CD8-positive, alpha-beta memory T cell (primary cell): Measurements from ENCODE around the gene SPATA9. TPM values are rescaled to one million over a fixed set of nuclear protein-coding genes. Genes with fewer than 3 reads are reported as not detected.
A peak's percentile ranks its signal among the peaks of the same experiment; 100 is the strongest.

Experiments used
- CTCF ChIA-PET: fragments of 350-600 bp; sonication (Branson Sonifier 250); formaldehyde crosslinking; loops from one replicate; lab custom pipeline; 2021; ENCODE audit warnings: antibody characterized with exemption; lab: Charles Lee
- POLR2A ChIA-PET: fragments of 350-600 bp; sonication (Branson Sonifier 250); formaldehyde crosslinking; loops from one replicate; lab custom pipeline; 2021; ENCODE audit warnings: antibody characterized with exemption; lab: Charles Lee
- DNase-seq, 5 donors: peaks; one replicate each; pipeline versions ENCODE4 v3.0.0 to v3.0.0-alpha.2; 2020 to 2022; ENCODE audit warnings: mixed read lengths in 1 of 5
- H3K27ac ChIP-seq: one replicate; pipeline ENCODE4 v1.7.0; 2013; ENCODE audit warnings: low read depth, mild to moderate bottlenecking, low read length, moderate library complexity
- H3K27me3 ChIP-seq: 2 replicates; pipeline ENCODE4 v1.7.0; 2013; ENCODE audit warnings: low read length, mild to moderate bottlenecking; ENCODE audit not compliant: insufficient read depth, poor library complexity, severe bottlenecking
- H3K36me3 ChIP-seq: 2 replicates; pipeline ENCODE4 v1.7.0; 2013; ENCODE audit warnings: mild to moderate bottlenecking, low read length, moderate library complexity; ENCODE audit not compliant: insufficient read depth
- H3K4me1 ChIP-seq: 2 replicates; pipeline ENCODE4 v1.7.0; 2013; ENCODE audit warnings: mild to moderate bottlenecking, low read length, moderate library complexity; ENCODE audit not compliant: insufficient read depth
- H3K4me3 ChIP-seq: 2 replicates; pipeline ENCODE4 v1.7.0; 2013; ENCODE audit warnings: mild to moderate bottlenecking, low read length
- H3K9me3 ChIP-seq: 2 replicates; pipeline ENCODE4 v1.7.0; 2013; ENCODE audit warnings: mild to moderate bottlenecking, low read length
- H3K27ac Mint-ChIP-seq, 8 donors: one replicate each; pipeline ENCODE4 v1.8.0; 2020 to 2021; ENCODE audit warnings: mixed read lengths in 8 of 8, mild to moderate bottlenecking in 6 of 8, inconsistent platforms in 3 of 8, moderate library complexity in 3 of 8
- H3K27me3 Mint-ChIP-seq, 2 donors: one replicate each; pipeline ENCODE4 v1.8.0; 2020 to 2021; ENCODE audit warnings: mixed read lengths in 2 of 2, mild to moderate bottlenecking in 1 of 2, moderate library complexity in 1 of 2
- H3K36me3 Mint-ChIP-seq, 3 donors: one replicate each; pipeline ENCODE4 v1.8.0; 2020 to 2021; ENCODE audit warnings: mixed read lengths in 3 of 3, inconsistent platforms in 1 of 3, mild to moderate bottlenecking in 1 of 3
- H3K4me1 Mint-ChIP-seq, 3 donors: one replicate each; pipeline ENCODE4 v1.8.0; 2020 to 2021; ENCODE audit warnings: mixed read lengths in 3 of 3, inconsistent platforms in 1 of 3, mild to moderate bottlenecking in 1 of 3
- H3K4me3 Mint-ChIP-seq, 7 donors: one replicate each; pipeline ENCODE4 v1.8.0; 2020 to 2021; ENCODE audit warnings: mixed read lengths in 7 of 7, mild to moderate bottlenecking in 6 of 7, moderate library complexity in 4 of 7, inconsistent platforms in 2 of 7
- H3K9me3 Mint-ChIP-seq, 5 donors: one replicate each; pipeline ENCODE4 v1.8.0; 2020 to 2022; ENCODE audit warnings: mixed read lengths in 5 of 5, mild to moderate bottlenecking in 3 of 5, moderate library complexity in 2 of 5, inconsistent platforms in 1 of 5
- polyA plus RNA-seq: library from polyadenylated mRNA; unstranded; fragments of 300-500 nt; fragmentation: Illumina TruSeq; gene quantifications from one replicate; pipeline ENCODE4 v1.2.3, GENCODE V29; 2021
- total RNA-seq, 2 experiments: library from RNA; stranded (reverse); gene quantifications; one replicate each; pipeline ENCODE4 v1.2.3, GENCODE V29; 2021

The SPATA9 gene
- total and polyA plus RNA-seq, 3 experiments from 2014 or later = not detected

DNA sequence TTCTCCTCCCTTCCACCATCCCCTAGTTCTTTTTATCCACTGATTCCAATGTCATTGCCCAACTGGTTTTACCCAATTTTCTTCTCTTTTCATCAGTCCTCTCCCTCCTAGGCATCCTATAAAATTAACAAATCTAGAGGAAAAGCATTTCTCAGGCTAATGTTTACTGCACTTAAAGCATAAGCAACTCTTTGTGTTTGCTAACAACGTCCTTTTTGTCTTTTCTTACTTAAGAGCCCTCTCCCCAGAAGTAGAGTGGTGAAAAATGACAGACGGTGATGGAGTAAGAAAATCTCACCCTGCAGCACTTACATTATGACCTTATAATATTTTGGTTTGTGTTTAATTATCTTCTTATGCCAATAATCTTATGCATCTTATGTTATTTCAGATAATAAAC lies 1.6 kb upstream of the SPATA9 start:
- DNase-seq = no peak
- ChIA-PET CTCF (no interaction called here), POLR2A (no interaction called here)
- no peaks in the 10 kb centered on the region for H3K36me3 ChIP-seq
- H3K9me3 Mint-ChIP-seq = no peaks in the 10 kb centered on the region
- peak overlapping the region in 1 of 8 donors; percentile 4 for H3K27ac Mint-ChIP-seq
- no peaks in the 10 kb centered on the region for H3K9me3 ChIP-seq
- H3K4me3 ChIP-seq = no peak overlapping the region
- H3K36me3 Mint-ChIP-seq = peaks cover 0 to 2% (median 0%) of the 10 kb centered on the region in 3 donors
- peaks cover 5% of the 10 kb centered on the region for H3K27me3 ChIP-seq
- no peaks in the 10 kb centered on the region for H3K4me1 ChIP-seq
- H3K27me3 Mint-ChIP-seq = peaks cover 13 to 66% of the 10 kb centered on the region in 2 donors
- no peak overlapping the region for H3K27ac ChIP-seq
- H3K4me1 Mint-ChIP-seq = no peaks in the 10 kb centered on the region
- H3K4me3 Mint-ChIP-seq = no peak overlapping the region

DNA sequence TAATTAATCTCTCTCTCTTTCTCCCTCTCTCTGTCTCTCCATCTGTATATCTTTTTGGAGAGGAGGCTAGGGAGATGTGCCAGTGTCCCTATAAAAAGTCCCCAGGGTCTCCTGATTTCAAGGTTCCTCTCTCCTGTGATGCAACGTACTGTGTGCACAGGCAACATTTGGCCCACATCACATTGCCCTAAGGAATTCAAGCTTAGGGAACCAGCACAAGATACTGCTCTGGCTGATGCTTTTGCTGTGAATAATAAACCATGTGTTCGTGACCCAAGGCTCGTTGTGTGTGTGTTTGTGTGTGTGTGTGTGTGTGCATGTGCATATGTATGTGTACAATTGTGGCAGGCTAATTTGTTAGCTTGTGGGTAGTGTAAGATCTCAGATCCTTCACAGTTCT lies 9.7 kb downstream of the SPATA9 start:
- ChIA-PET CTCF (interaction anchor here (1.3 to 1.7 kb wide), 2 partner anchors 9 to 21 kb away, joined by 3 to 5 read pairs; no protein-coding TSS in a partner anchor), POLR2A (no interaction called here)
- Mint-ChIP-seq H3K27me3 (peaks cover 5 to 14% of the 10 kb centered on the region in 2 donors), H3K36me3 (no peaks in the 10 kb centered on the region), H3K9me3 (no peaks in the 10 kb centered on the region), H3K4me1 (no peaks in the 10 kb centered on the region), H3K4me3 (no peak overlapping the region), H3K27ac (peak overlapping the region in 1 of 8 donors; percentile 5)
- DNase-seq = no peak
- H3K27me3 ChIP-seq = no peaks in the 10 kb centered on the region
- H3K4me3 ChIP-seq = no peak overlapping the region
- no peaks in the 10 kb centered on the region for H3K9me3 ChIP-seq
- H3K4me1 ChIP-seq = no peaks in the 10 kb centered on the region
- H3K27ac ChIP-seq = no peak overlapping the region
- H3K36me3 ChIP-seq = no peaks in the 10 kb centered on the region

DNA sequence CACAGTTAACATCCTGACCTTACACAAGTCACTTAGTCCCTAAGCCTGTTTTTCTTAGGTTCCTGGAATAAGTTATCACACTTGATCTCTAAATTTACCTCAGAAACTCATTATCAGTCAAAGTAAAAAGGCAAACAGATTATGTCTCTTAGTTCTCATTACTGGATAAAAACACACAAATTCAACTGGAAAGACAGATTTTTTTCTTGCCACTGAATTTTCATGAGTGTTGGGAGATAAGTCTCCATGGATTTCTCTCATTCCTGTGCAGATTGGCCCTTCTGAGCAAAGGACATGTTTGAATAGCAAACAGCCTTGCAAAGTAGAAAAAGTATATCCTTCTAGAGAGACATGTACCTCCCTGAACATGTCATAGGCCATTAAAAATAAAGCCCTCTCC lies 10.2 kb downstream of the SPATA9 start:
- Histone ChIP-seq H3K4me1 (no peaks in the 10 kb centered on the region), H3K27me3 (no peaks in the 10 kb centered on the region), H3K9me3 (no peaks in the 10 kb centered on the region), H3K36me3 (no peaks in the 10 kb centered on the region), H3K4me3 (no peak overlapping the region), H3K27ac (no peak overlapping the region)
- Mint-ChIP-seq H3K27ac (no peak overlapping the region), H3K36me3 (no peaks in the 10 kb centered on the region), H3K4me3 (no peak overlapping the region), H3K9me3 (no peaks in the 10 kb centered on the region), H3K27me3 (peaks cover 5 to 14% of the 10 kb centered on the region in 2 donors), H3K4me1 (no peaks in the 10 kb centered on the region)
- CTCF ChIA-PET = no interaction called here
- POLR2A ChIA-PET = no interaction called here
- no peak for DNase-seq

DNA sequence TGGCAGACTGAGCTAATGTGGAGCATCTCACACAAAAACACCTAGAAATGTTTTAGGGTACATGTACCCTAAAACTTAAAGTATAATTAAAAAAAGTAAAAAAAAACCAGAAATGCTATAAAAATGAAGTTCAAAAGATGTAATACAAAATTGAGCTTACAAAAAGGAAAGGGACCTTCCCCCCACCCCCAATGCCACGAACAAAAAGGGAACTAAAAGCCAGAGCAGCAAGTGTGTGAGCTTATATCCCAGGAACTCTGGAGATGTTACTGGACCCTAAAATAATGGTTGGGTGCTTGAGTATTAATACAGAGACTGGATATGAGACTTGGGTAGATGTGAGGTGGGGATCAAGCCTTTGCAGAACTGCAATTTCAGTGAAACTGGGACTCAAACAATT lies 11.0 kb downstream of the SPATA9 start:
- H3K27ac Mint-ChIP-seq = no peak overlapping the region
- H3K36me3 Mint-ChIP-seq = no peaks in the 10 kb centered on the region
- Histone ChIP-seq H3K4me1 (no peaks in the 10 kb centered on the region), H3K27me3 (no peaks in the 10 kb centered on the region), H3K9me3 (no peaks in the 10 kb centered on the region), H3K36me3 (no peaks in the 10 kb centered on the region), H3K27ac (no peak overlapping the region), H3K4me3 (no peak overlapping the region)
- POLR2A ChIA-PET = no interaction called here
- DNase-seq = no peak
- H3K27me3 Mint-ChIP-seq = peaks cover 3 to 10% of the 10 kb centered on the region in 2 donors
- no peak overlapping the region for H3K4me3 Mint-ChIP-seq
- no peaks in the 10 kb centered on the region for H3K9me3 Mint-ChIP-seq
- CTCF ChIA-PET = no interaction called here
- no peaks in the 10 kb centered on the region for H3K4me1 Mint-ChIP-seq

- no peak overlapping the region for H3K27ac Mint-ChIP-seq
- Histone ChIP-seq H3K27ac (no peak overlapping the region), H3K9me3 (no peaks in the 10 kb centered on the region), H3K36me3 (no peaks in the 10 kb centered on the region), H3K27me3 (no peaks in the 10 kb centered on the region), H3K4me1 (no peaks in the 10 kb centered on the region), H3K4me3 (no peak overlapping the region)
- no peaks in the 10 kb centered on the region for H3K9me3 Mint-ChIP-seq
- ChIA-PET POLR2A (no interaction called here), CTCF (no interaction called here)
- no peak overlapping the region for H3K4me3 Mint-ChIP-seq
- no peaks in the 10 kb centered on the region for H3K36me3 Mint-ChIP-seq
- no peak for DNase-seq
- H3K4me1 Mint-ChIP-seq = no peaks in the 10 kb centered on the region
- peaks cover 2 to 3% of the 10 kb centered on the region in 2 donors for H3K27me3 Mint-ChIP-seq
These were observed 12.2 kb downstream of the SPATA9 start for GRCh38 chr5:95670568-95670967.

- no peaks in the 10 kb centered on the region for H3K9me3 Mint-ChIP-seq
- CTCF ChIA-PET = no interaction called here
These were observed 12.8 kb downstream of the SPATA9 start for GRCh38 chr5:95669985-95670384.

DNA sequence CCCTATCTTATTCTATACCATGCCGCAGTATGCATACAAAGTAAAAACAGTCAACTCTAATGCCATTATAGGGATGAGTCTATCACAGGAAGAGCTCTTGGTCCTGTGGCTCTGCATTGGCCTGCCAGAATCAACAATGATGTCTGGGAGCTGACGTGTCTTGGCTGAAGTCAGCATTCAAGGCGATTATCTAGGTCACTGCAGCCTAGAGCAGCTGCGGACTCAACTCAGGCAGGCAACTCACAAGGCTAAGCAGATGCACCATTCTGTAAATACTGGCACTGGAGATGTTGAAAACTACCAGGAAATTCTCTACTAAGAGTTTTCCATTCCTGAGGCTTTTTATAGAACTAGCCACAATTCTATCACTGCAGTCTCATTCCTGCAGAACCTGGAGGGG lies 13.3 kb downstream of the SPATA9 start:
- Mint-ChIP-seq H3K4me3 (no peak overlapping the region), H3K36me3 (no peaks in the 10 kb centered on the region)

More at GRCh38 chr5:95669985-95670384, 12.8 kb downstream of the SPATA9 start:
- Histone ChIP-seq H3K9me3 (no peaks in the 10 kb centered on the region), H3K36me3 (no peaks in the 10 kb centered on the region), H3K4me1 (no peaks in the 10 kb centered on the region), H3K27ac (no peak overlapping the region), H3K4me3 (no peak overlapping the region), H3K27me3 (no peaks in the 10 kb centered on the region)
- Mint-ChIP-seq H3K27ac (no peak overlapping the region), H3K36me3 (no peaks in the 10 kb centered on the region), H3K4me3 (no peak overlapping the region), H3K4me1 (no peaks in the 10 kb centered on the region), H3K27me3 (peaks cover 0 to 2% of the 10 kb centered on the region in 2 donors)
- DNase-seq = no peak
- POLR2A ChIA-PET = no interaction called here

DNA sequence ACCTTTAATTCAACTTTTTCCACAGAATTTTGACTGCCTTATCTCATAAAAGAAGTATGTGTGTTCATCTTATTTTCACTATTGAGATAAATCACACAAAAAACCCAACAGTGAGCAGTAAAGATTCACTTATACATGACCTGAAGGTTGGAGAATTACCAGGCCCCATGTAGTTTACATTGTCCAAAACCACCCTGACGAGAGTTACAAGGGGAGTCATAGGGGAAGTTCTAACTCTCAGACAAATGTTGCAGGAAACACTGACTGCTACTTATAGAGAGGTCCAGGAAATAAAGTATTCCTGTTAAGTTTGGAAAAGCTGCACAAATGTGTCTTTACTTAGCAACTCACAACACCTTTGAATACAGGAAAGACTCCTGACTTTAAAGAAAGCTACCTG lies 14.1 kb downstream of the SPATA9 start:
- H3K9me3 ChIP-seq = no peaks in the 10 kb centered on the region
- POLR2A ChIA-PET = no interaction called here
- H3K4me1 ChIP-seq = peaks cover 6% of the 10 kb centered on the region
- Mint-ChIP-seq H3K9me3 (no peaks in the 10 kb centered on the region), H3K4me3 (no peak overlapping the region), H3K27me3 (peaks cover 0 to 2% of the 10 kb centered on the region in 2 donors), H3K4me1 (peaks cover 3 to 4% (median 3%) of the 10 kb centered on the region in 3 donors), H3K36me3 (no peaks in the 10 kb centered on the region), H3K27ac (no peak overlapping the region)
- no peak for DNase-seq
- no peak overlapping the region for H3K4me3 ChIP-seq
- no peaks in the 10 kb centered on the region for H3K36me3 ChIP-seq
- H3K27me3 ChIP-seq = no peaks in the 10 kb centered on the region
- CTCF ChIA-PET = interaction anchor here (1.5 kb wide), 1 partner anchor 55 kb away, joined by 3 read pairs; no protein-coding TSS in a partner anchor
- no peak overlapping the region for H3K27ac ChIP-seq

More for the DNA sequence above, 13.3 kb downstream of the SPATA9 start:
- Mint-ChIP-seq H3K4me1 (no peaks in the 10 kb centered on the region), H3K9me3 (no peaks in the 10 kb centered on the region), H3K27ac (no peak overlapping the region), H3K27me3 (peaks cover 0 to 2% of the 10 kb centered on the region in 2 donors)
- DNase-seq = no peak
- POLR2A ChIA-PET = no interaction called here
- CTCF ChIA-PET = interaction anchor here (1.5 kb wide), 1 partner anchor 54 kb away, joined by 3 read pairs; no protein-coding TSS in a partner anchor
- Histone ChIP-seq H3K27ac (no peak overlapping the region), H3K4me3 (no peak overlapping the region), H3K9me3 (no peaks in the 10 kb centered on the region), H3K36me3 (no peaks in the 10 kb centered on the region), H3K27me3 (no peaks in the 10 kb centered on the region), H3K4me1 (no peaks in the 10 kb centered on the region)
